HFFc6 (cell line): Measurements from ENCODE around the gene RAPGEF4. TPM values are rescaled to one million over a fixed set of nuclear protein-coding genes. Genes with fewer than 3 reads are reported as not detected.
A peak's percentile ranks its signal among the peaks of the same experiment; 100 is the strongest.

Experiments used
- DNase-seq: peaks from one replicate; pipeline ENCODE4 v3.0.0-alpha.2; 2018
- H3K27ac Mint-ChIP-seq: 2 replicates; pipeline ENCODE4 v1.8.0; 2020; ENCODE audit warnings: mild to moderate bottlenecking, mixed read lengths
- H3K27me3 Mint-ChIP-seq: 2 replicates; pipeline ENCODE4 v1.8.0; 2021; ENCODE audit warnings: mild to moderate bottlenecking, moderate library complexity, mixed read lengths; ENCODE audit not compliant: insufficient read depth
- H3K36me3 Mint-ChIP-seq: 2 replicates; pipeline ENCODE4 v1.8.0; 2021; ENCODE audit warnings: low read depth, mixed read lengths
- H3K4me1 Mint-ChIP-seq: 2 replicates; pipeline ENCODE4 v1.8.0; 2020; ENCODE audit warnings: low read depth, mixed read lengths
- H3K4me3 Mint-ChIP-seq: 2 replicates; pipeline ENCODE4 v1.8.0; 2020; ENCODE audit warnings: mild to moderate bottlenecking, moderate library complexity, mixed read lengths
- H3K9me3 Mint-ChIP-seq: 2 replicates; pipeline ENCODE4 v1.8.0; 2020; ENCODE audit warnings: mild to moderate bottlenecking, mixed read lengths
- CTCF ChIP-seq: fragments of 200-600 bp; sonication (generic); IDR thresholded peaks from 2 replicates; pipeline ENCODE4 v1.5.0; 2021; ENCODE audit warnings: antibody characterized with exemption, mild to moderate bottlenecking
- total RNA-seq, 6 experiments: library from RNA; stranded (reverse); fragmentation: NEBNext Ultra II Directional; extraction: Animal tissue kit (Norgen Biotek cat#: 25700); gene quantifications; 2 replicates in 1 of 6; 3 replicates in 5 of 6; pipeline ENCODE4 v1.2.3, GENCODE V29; 2021

The RAPGEF4 gene
- total RNA-seq, 6 experiments from 2014 or later, result 0.14 to 0.37 (median 0.18) TPM

- no peaks in the 10 kb centered on the region for H3K36me3 Mint-ChIP-seq
- no peak overlapping the region for H3K4me3 Mint-ChIP-seq
- peaks cover 36% of the 10 kb centered on the region for H3K4me1 Mint-ChIP-seq
- no peaks in the 10 kb centered on the region for H3K9me3 Mint-ChIP-seq
- no peak for TF ChIP-seq CTCF
- DNase-seq, result no peak
- no peak overlapping the region for H3K27ac Mint-ChIP-seq
- H3K27me3 Mint-ChIP-seq, result no peaks in the 10 kb centered on the region; the same call in 1 of the 2 replicates
Observed at GRCh38 chr2:172955587-172955986, 219.9 kb downstream of the RAPGEF4 start.

- no peak for DNase-seq
- no peaks in the 10 kb centered on the region for H3K9me3 Mint-ChIP-seq
- no peak overlapping the region for H3K27ac Mint-ChIP-seq
- no peak for TF ChIP-seq CTCF
- no peaks in the 10 kb centered on the region; the same call in 1 of the 2 replicates for H3K27me3 Mint-ChIP-seq
- H3K4me3 Mint-ChIP-seq, result no peak overlapping the region
- no peaks in the 10 kb centered on the region; the same call in 1 of the 2 replicates for H3K36me3 Mint-ChIP-seq
- peaks cover 37% of the 10 kb centered on the region for H3K4me1 Mint-ChIP-seq
Observed at GRCh38 chr2:172957734-172958133, 222.1 kb downstream of the RAPGEF4 start.

GRCh38 chr2:172962082-172962481 is 226.4 kb downstream of the RAPGEF4 start:
- Mint-ChIP-seq H3K36me3 (no peaks in the 10 kb centered on the region; the same call in 1 of the 2 replicates), H3K27me3 (no peaks in the 10 kb centered on the region; the same call in 1 of the 2 replicates), H3K4me1 (peaks cover 48% of the 10 kb centered on the region), H3K27ac (no peak overlapping the region), H3K4me3 (no peak overlapping the region), H3K9me3 (no peaks in the 10 kb centered on the region)
- TF ChIP-seq CTCF, result no peak
- no peak for DNase-seq

- Mint-ChIP-seq H3K9me3 (no peaks in the 10 kb centered on the region), H3K36me3 (no peaks in the 10 kb centered on the region; the same call in 1 of the 2 replicates), H3K4me3 (peak overlapping the region; percentile 13; the same call in 1 of the 2 replicates), H3K4me1 (peaks cover 55% of the 10 kb centered on the region), H3K27ac (peak overlapping the region; percentile 49), H3K27me3 (no peaks in the 10 kb centered on the region; the same call in 1 of the 2 replicates)
- DNase-seq, result peak; percentile 57
- TF ChIP-seq CTCF, result no peak
Observed at GRCh38 chr2:172962824-172963223, 227.2 kb downstream of the RAPGEF4 start.

- H3K4me1 Mint-ChIP-seq, result peaks cover 67% of the 10 kb centered on the region
- no peaks in the 10 kb centered on the region; the same call in 1 of the 2 replicates for H3K27me3 Mint-ChIP-seq
- H3K4me3 Mint-ChIP-seq, result no peak overlapping the region
- no peaks in the 10 kb centered on the region; the same call in 1 of the 2 replicates for H3K36me3 Mint-ChIP-seq
- TF ChIP-seq CTCF, result no peak
- H3K27ac Mint-ChIP-seq, result no peak overlapping the region
- peak; percentile 24 for DNase-seq
- no peaks in the 10 kb centered on the region for H3K9me3 Mint-ChIP-seq
Observed at GRCh38 chr2:172964511-172965139, 229.0 kb downstream of the RAPGEF4 start.
